GM12878 (cell line): Measurements from ENCODE around the gene CLDN19.
A peak's percentile ranks its signal among the peaks of the same experiment; 100 is the strongest.

Experiments
- ATF7 ChIP-seq: fragments of 450-650 bp; IDR thresholded peaks from 2 replicates; pipeline ENCODE4 v1.6.1; 2016; ENCODE audit warnings: low read depth, mild to moderate bottlenecking
- CREB1 ChIP-seq: IDR thresholded peaks from 2 replicates; pipeline ENCODE4 v1.6.1; 2012; ENCODE audit warnings: low read depth, mild to moderate bottlenecking, inconsistent platforms
- CTCF ChIP-seq, 3 experiments: IDR thresholded peaks in 2 of 3; conservative IDR thresholded peaks in 1 of 3; 2 replicates each; pipeline ENCODE4 v1.5.1; 2011; ENCODE audit warnings: low read depth in 3 of 3, low read length in 3 of 3, mild to moderate bottlenecking in 3 of 3, control low read depth in 2 of 3, moderate library complexity in 2 of 3, inconsistent platforms in 1 of 3, mixed read lengths in 1 of 3; ENCODE audit not compliant: control insufficient read depth in 2 of 3, insufficient read depth in 1 of 3; ENCODE audit errors: extremely low read depth in 1 of 3
- POLR2A ChIP-seq: IDR thresholded peaks from 2 replicates; pipeline ENCODE4 v1.6.1; 2011; ENCODE audit warnings: low read depth, mild to moderate bottlenecking, low read length

- TF ChIP-seq CTCF (IDR thresholded peaks at IDR 0.05 in 2 of 3, conservative IDR thresholded peaks at IDR 0.05 in 1 of 3; ENCODE audit: control insufficient read depth in 2 of 3, extremely low read depth in 1 of 3, insufficient read depth in 1 of 3, low read depth in 3 of 3, low read length in 3 of 3) (no peak), ATF7 (no peak), CREB1 (peak; percentile 65; the same call in 1 of the 2 replicates), POLR2A (peak; percentile 99)
These were observed 26.9 kb upstream of the CLDN19 start, which contains the start of the genes C1orf50 and P3H1 for GRCh38 chr1:42766741-42767509.
